Islet precursor cell (in vitro differentiated cells): ENCODE measurements around the gene VMP1.
"Not testable (repeated sequence)": the region's sequence is repeated elsewhere in the genome, so short reads cannot be mapped to it uniquely, and the experiment has no call there.

Source experiments
- DNase-seq: peaks from one replicate; pipeline ENCODE4 v3.0.0-alpha.2; 2018

VMP1 gene

GRCh38 chr17:59814685-59815084, 107.2 kb downstream of the VMP1 start:
- no peak for DNase-seq

GRCh38 chr17:59815965-59816364, 108.5 kb downstream of the VMP1 start:
- no peak for DNase-seq

- no peak for DNase-seq
These were observed 118.3 kb downstream of the VMP1 start for GRCh38 chr17:59825533-59826322.

GRCh38 chr17:59826706-59827453, 119.4 kb downstream of the VMP1 start:
- DNase-seq, result no peak

GRCh38 chr17:59827721-59828477, 120.4 kb downstream of the VMP1 start:
- DNase-seq, result no peak

- DNase-seq, result no peak
These were observed 121.0 kb downstream of the VMP1 start for GRCh38 chr17:59828478-59828760.

GRCh38 chr17:59828819-59829216, 121.4 kb downstream of the VMP1 start:
- DNase-seq, result not testable (repeated sequence)

GRCh38 chr17:59829217-59830006, 122.0 kb downstream of the VMP1 start:
- DNase-seq, result no peak

- DNase-seq, result no peak
These were observed 122.7 kb downstream of the VMP1 start for GRCh38 chr17:59830007-59830630.

GRCh38 chr17:59830846-59831486, 123.5 kb downstream of the VMP1 start:
- no peak for DNase-seq

GRCh38 chr17:59832883-59833379, 125.5 kb downstream of the VMP1 start:
- peak; percentile 86 for DNase-seq

- peak; percentile 96 for DNase-seq
These were observed 130.0 kb downstream of the VMP1 start for GRCh38 chr17:59837308-59838051.

- no peak for DNase-seq
These were observed 130.8 kb downstream of the VMP1 start for GRCh38 chr17:59838052-59838916.

GRCh38 chr17:59839651-59840328, 132.3 kb downstream of the VMP1 start:
- DNase-seq, result no peak

- DNase-seq, result no peak
These were observed 133.1 kb downstream of the VMP1 start for GRCh38 chr17:59840329-59841090.

GRCh38 chr17:59841091-59841881, 133.8 kb downstream of the VMP1 start:
- not testable (repeated sequence) for DNase-seq

- not testable (repeated sequence) for DNase-seq
These were observed 134.4 kb downstream of the VMP1 start for GRCh38 chr17:59841882-59842263.
